Peyer's patch (tissue), 4 donors: ENCODE data around the gene NUSAP1.

Experiments
- POLR2A ChIP-seq, 2 donors: fragments of 450-650 bp; IDR thresholded peaks; one replicate each; pipeline ENCODE4 v1.5.1; 2017; ENCODE audit warnings: antibody characterized with exemption in 2 of 2, mild to moderate bottlenecking in 2 of 2, moderate library complexity in 2 of 2
- TF ChIP-seq, protein P1 (sequence below), 6 experiments: fragments of 450-650 bp in 4 of 6; fragments of 200-600 bp in 2 of 6; sonication (generic) in 1 of 6; IDR thresholded peaks; one replicate each; pipeline ENCODE4 v1.5.1; 2017 to 2019; ENCODE audit warnings: antibody characterized with exemption in 6 of 6, mild to moderate bottlenecking in 3 of 6, moderate library complexity in 1 of 6

DNA sequence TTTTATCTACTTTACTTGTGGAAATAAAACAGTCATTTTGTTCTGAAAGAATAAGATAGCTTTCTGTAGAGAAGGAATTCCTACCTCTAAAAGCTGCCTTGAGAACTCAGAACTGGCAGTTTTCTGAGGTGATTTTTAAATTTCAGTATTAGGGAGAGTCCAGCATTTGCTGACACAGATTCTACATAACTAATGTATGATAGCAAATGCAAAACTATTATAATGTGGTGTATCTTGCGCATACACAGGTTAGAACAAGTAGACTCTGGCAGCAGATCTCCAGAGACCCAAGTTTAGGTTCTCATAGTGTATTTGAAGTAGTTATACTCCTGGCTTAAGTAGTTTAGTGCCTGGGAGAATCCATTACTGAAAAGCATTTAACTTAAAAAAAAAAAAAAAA, 31.1 kb upstream of the NUSAP1 start:
- TF ChIP-seq, protein P1, sequence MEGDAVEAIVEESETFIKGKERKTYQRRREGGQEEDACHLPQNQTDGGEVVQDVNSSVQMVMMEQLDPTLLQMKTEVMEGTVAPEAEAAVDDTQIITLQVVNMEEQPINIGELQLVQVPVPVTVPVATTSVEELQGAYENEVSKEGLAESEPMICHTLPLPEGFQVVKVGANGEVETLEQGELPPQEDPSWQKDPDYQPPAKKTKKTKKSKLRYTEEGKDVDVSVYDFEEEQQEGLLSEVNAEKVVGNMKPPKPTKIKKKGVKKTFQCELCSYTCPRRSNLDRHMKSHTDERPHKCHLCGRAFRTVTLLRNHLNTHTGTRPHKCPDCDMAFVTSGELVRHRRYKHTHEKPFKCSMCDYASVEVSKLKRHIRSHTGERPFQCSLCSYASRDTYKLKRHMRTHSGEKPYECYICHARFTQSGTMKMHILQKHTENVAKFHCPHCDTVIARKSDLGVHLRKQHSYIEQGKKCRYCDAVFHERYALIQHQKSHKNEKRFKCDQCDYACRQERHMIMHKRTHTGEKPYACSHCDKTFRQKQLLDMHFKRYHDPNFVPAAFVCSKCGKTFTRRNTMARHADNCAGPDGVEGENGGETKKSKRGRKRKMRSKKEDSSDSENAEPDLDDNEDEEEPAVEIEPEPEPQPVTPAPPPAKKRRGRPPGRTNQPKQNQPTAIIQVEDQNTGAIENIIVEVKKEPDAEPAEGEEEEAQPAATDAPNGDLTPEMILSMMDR (IDR thresholded peaks at IDR 0.05) = no peak
- no peak for TF ChIP-seq POLR2A (IDR thresholded peaks at IDR 0.05)
